ENCODE measurements around the gene SHLD1. TPM values are rescaled to one million over a fixed set of nuclear protein-coding genes. Genes with fewer than 3 reads are reported as not detected.

The SHLD1 gene
- total RNA-seq, 1 donor from 2014 or later = 5.3 TPM

- intact Hi-C loops (cut with DNase I) = no loop called here
- DNase-seq (ENCODE audit: missing footprints) = no peak
- ATAC-seq = no peak
Measured at GRCh38 chr20:5865604-5866003, 115.4 kb downstream of the SHLD1 start.

- intact Hi-C loops (cut with DNase I) = no loop called here
- DNase-seq (ENCODE audit: missing footprints) = no peak
- no peak for ATAC-seq
Measured at GRCh38 chr20:5870568-5870981, 120.4 kb downstream of the SHLD1 start.

- DNase-seq (ENCODE audit: missing footprints) (peak; percentile 71), ATAC-seq (no peak)
- intact Hi-C loops (cut with DNase I) = no loop called here
Measured at GRCh38 chr20:5871459-5872410, 121.5 kb downstream of the SHLD1 start.

- intact Hi-C loops (cut with DNase I) = no loop called here
- DNase-seq (ENCODE audit: missing footprints) (no peak), ATAC-seq (no peak)
Measured at GRCh38 chr20:5877128-5877527, 126.9 kb downstream of the SHLD1 start.

GRCh38 chr20:5880326-5880725 is 130.1 kb downstream of the SHLD1 start:
- no peak for ATAC-seq
- intact Hi-C loops (cut with DNase I) = no loop called here
- DNase-seq (ENCODE audit: missing footprints) = no peak

- intact Hi-C loops (cut with DNase I) = no loop called here
- ATAC-seq = no peak
- no peak for DNase-seq (ENCODE audit: missing footprints)
Measured at GRCh38 chr20:5881703-5882102, 131.5 kb downstream of the SHLD1 start.

GRCh38 chr20:5882166-5882565 is 132.0 kb downstream of the SHLD1 start:
- no peak for DNase-seq (ENCODE audit: missing footprints)
- ATAC-seq = no peak
- intact Hi-C loops (cut with DNase I) = no loop called here

- ATAC-seq (no peak), DNase-seq (ENCODE audit: missing footprints) (no peak)
- intact Hi-C loops (cut with DNase I) = no loop called here
Measured at GRCh38 chr20:5884465-5885335, 134.5 kb downstream of the SHLD1 start.

GRCh38 chr20:5885866-5886265 is 135.7 kb downstream of the SHLD1 start:
- intact Hi-C loops (cut with DNase I) = loop anchor here (2.0 kb wide), 2 partner anchors 23 to 51 kb away; no protein-coding TSS in a partner anchor
- no peak for DNase-seq (ENCODE audit: missing footprints)
- ATAC-seq = no peak

GRCh38 chr20:5886788-5887187 is 136.6 kb downstream of the SHLD1 start:
- DNase-seq (ENCODE audit: missing footprints) (no peak), ATAC-seq (peak; percentile 89)
- intact Hi-C loops (cut with DNase I) = loop anchor here (2.0 kb wide), 2 partner anchors 24 to 52 kb away; no protein-coding TSS in a partner anchor

GRCh38 chr20:5887386-5887785 is 137.2 kb downstream of the SHLD1 start:
- intact Hi-C loops (cut with DNase I) = loop anchor here (2.0 kb wide), 2 partner anchors 25 to 53 kb away; no protein-coding TSS in a partner anchor
- ATAC-seq = peak; percentile 40
- DNase-seq (ENCODE audit: missing footprints) = no peak

- DNase-seq (ENCODE audit: missing footprints) (no peak), ATAC-seq (no peak)
- intact Hi-C loops (cut with DNase I) = no loop called here
Measured at GRCh38 chr20:5888041-5888440, 137.8 kb downstream of the SHLD1 start.

- ATAC-seq = peak; percentile 22
- no peak for DNase-seq (ENCODE audit: missing footprints)
- intact Hi-C loops (cut with DNase I) = no loop called here
Measured at GRCh38 chr20:5890773-5891441, 140.7 kb downstream of the SHLD1 start.

GRCh38 chr20:5893052-5893451 is 142.9 kb downstream of the SHLD1 start:
- intact Hi-C loops (cut with DNase I) = no loop called here
- ATAC-seq = no peak
- no peak for DNase-seq (ENCODE audit: missing footprints)

- intact Hi-C loops (cut with DNase I) = no loop called here
- ATAC-seq (no peak), DNase-seq (ENCODE audit: missing footprints) (no peak)
Measured at GRCh38 chr20:5893621-5894020, 143.4 kb downstream of the SHLD1 start.

- intact Hi-C loops (cut with DNase I) = no loop called here
- no peak for DNase-seq (ENCODE audit: missing footprints)
- no peak for ATAC-seq
Measured at GRCh38 chr20:5895626-5896025, 145.4 kb downstream of the SHLD1 start.

GRCh38 chr20:5899444-5899843 is 149.2 kb downstream of the SHLD1 start:
- intact Hi-C loops (cut with DNase I) = no loop called here
- DNase-seq (ENCODE audit: missing footprints) (no peak), ATAC-seq (no peak)

- ATAC-seq (no peak), DNase-seq (ENCODE audit: missing footprints) (no peak)
- intact Hi-C loops (cut with DNase I) = no loop called here
Measured at GRCh38 chr20:5900908-5901307, 150.7 kb downstream of the SHLD1 start.

GRCh38 chr20:5908981-5909380 is 158.8 kb downstream of the SHLD1 start:
- intact Hi-C loops (cut with DNase I) = no loop called here
- ATAC-seq (no peak), DNase-seq (ENCODE audit: missing footprints) (no peak)
